Stimulated activated CD8-positive, alpha-beta memory T cell treated with anti-CD3 and anti-CD28 coated beads, Interleukin-15, amount 100 ng/mL, for 48 hours (primary cell): ENCODE measurements around the gene RAB26.
"Not testable (repeated sequence)": the region's sequence is repeated elsewhere in the genome, so short reads cannot be mapped to it uniquely, and the experiment has no call there.

Experiments
- DNase-seq, 2 donors: peaks; one replicate each; pipeline ENCODE4 v3.0.0-alpha.2; 2020; ENCODE audit warnings: low read depth in 2 of 2

The RAB26 gene

DNA sequence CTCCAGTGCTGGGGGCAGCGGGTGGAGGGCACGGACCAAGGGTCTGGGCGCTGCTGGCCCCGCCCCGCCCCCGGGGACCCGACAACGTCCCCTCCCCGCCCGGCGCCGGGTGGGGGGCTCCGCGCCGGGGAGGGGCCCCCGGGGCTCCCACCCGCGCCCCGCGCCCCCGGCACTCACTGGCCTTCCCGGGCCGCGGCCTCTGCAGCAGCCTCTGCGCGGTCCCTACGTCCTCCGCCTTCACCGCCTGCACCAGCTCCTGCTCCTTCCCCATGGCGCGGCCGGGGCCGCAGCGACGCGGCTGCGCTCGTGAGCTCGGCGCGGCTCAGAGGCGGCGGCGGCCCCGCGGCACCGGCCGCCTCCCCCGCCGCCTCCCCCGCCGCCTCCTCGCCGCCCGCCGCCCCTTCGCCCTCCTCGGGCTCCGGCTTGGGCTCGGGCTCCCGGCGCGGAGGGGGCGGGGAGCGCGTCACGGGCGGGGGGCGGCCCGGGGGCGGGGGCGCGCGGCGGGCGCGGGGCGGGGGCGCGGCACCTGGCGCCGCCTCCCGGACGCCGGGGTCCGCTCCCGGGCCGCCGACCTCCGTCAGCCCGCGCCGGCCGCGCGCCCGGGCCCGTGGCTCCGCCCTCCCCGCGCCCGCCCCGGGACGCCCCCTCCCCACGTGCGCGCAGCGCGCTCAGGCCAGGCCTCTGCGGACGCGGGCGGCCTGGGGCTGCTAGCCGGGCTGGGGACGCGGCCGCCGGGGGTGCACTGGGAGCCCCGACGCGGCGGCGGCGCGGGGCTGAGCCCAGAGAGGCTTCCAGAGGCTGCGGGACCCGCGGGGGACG is 47.9 kb downstream of the RAB26 start, which contains the start of gene CASKIN1:
Gene CASKIN1 (minus strand): TSS at position 444 of the 819 bp plus-strand sequence. CDS start 173 bp downstream, at position 271.
- DNase-seq, result no peak

DNA sequence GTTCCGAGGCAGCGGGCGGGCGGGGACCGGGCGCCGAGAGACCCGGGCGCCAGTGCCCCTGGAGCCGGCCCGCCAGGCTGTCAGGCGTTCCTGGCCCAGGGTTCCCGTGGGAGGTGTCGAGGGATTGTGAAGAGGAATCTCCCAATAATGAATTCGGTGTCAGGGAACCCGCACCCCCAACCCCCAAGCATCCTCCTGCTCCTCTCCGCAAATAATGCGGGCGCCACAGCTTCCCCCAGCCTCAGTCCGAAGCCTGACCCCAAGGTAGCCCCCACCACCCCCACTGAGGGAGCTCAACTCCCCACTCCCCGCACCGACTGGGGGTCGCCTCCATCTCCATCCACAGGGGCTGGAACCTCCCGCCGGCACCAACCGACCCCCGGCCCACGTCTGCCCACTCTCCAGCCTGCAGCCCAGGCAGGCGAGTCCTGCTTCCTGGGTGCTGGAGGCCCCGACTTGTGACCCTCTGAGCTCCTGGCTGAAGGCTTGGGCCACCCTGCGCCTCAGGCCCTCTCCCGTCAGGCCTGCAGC is 48.6 kb downstream of the RAB26 start:
- DNase-seq, result no peak

DNA sequence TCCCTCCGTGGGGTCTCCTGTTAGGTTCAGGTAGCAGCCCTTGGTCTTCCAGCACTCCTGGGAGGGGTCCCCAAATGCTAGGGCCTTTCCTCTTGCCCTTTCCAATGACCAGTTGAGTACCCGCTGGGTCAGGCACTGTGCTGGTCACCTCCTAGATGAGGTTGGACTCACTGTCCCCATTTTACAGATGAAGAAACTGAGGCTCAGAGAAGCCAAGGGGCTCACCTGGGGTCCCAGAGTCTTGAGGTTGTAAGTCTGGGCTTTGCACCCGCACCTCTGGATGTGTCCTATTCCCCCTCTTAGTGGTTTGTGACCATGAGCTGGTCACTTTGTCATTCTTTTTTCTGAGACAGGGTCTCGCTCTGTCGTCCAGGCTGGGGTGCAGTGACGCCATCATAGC is 49.3 kb downstream of the RAB26 start:
- no peak for DNase-seq

DNA sequence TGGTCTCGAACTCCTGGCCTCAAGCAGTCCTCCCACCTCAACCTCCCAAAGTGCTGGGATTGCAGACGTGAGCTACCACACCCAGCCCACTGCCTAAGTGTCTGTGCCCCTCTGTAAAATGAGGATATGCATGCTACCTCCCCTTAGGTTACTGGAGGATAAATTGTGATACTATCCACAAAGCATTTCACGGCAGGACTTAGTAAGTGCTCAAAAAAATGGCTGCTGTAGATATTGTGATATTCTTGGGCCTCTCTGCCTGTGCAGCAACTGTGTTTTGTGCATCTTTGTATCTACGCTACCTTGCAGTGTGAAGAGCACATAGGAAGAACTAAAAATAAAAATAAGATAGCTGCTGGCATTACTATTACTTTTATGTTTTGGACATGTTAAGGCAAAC is 49.9 kb downstream of the RAB26 start:
- no peak for DNase-seq

DNA sequence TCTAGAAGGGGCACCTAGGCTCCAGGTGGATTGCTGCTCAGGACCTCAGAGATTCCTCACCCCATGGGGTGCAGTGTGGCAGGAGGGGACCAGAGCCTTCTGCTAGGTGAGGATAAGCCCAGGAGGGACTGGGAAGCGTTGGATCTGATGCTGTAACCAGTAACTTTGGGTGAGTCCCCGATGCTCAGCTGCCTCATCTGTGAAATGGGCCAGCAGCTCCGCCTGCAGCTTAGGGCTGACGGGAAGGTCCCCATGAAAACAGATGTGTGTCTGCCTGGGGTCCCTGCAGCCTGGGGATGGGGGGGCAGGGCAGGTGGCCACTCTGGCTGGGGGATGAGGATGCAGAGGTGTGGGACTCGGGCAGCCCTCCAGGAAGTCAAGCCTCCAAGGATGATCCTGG is 50.7 kb downstream of the RAB26 start:
- no peak for DNase-seq

DNA sequence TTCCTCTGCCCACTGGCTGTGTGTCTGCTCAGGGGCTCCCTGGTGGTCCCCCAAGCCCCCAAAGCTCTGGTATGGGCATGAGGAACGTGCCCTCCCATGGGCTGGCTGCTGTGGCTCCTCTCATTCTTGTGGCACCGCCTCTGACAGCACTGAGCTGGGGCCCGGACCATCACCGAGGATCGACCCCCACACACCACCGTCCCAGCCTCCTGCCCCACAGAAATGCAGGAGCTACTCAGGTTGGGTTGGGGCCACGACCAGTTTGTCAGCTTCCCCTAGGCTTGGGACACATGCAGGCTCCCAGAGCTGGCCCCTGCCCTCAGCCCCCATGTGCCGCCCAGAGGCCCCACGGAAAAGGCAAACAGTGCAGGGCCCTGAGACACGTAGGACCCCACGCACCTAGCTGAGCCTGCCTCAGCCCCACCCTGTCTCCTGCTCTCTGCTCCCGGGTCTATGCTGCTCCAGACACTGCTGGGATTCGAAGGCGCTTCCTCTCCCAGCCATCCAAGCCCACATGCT is 51.3 kb downstream of the RAB26 start:
- DNase-seq, result no peak

DNA sequence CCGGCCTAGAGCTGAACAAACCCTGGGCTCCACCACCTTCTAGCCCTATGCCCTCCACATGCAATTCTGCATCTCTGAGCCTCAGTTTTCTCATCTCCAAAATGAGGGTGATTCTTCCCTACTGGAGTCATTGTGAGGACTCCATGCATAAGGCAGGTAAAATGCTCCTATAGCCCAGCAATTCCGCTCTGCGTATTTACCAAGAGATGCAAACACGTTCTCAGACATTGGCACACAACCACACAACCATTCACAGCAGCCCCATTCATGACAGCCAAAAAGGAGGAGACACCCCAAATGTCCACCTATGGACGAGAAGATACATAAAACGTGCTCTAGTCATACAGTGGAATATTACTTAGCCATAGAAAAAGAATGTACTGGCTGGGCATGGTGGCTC is 51.9 kb downstream of the RAB26 start:
- DNase-seq, result no peak

DNA sequence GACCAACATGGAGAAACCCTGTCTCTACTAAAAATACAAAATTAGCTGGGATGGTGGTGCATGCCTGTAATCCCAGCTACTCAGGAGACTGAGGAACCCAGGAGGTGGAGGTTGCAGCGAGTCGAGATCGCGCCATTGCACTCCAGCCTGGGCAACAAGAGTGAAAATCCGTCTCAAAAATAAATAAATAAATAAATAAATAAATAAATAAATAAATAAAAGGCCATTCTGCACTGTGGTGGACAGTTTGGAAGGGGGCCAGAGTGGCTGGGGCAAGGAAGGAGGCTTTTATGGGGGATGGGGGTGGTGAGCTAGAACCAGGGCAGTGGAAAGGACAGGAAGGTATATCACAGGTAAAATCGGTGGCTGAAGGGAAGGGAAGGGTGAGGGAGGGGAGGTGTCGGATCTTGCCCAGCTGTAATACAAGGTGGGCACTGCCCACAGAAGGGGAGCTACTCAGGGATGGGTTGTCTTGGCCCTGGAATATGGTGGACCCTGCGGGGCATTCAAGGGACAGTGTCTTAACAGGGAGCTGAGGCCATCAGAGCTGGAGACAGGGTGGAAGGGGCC is 54.8 kb downstream of the RAB26 start:
- DNase-seq, result not testable (repeated sequence)
